SK-N-SH (cell line): Measurements from ENCODE around the gene R3HDML. TPM values are rescaled to one million over a fixed set of nuclear protein-coding genes. Genes with fewer than 3 reads are reported as not detected.

Experiments
- CTCF ChIA-PET: fragments of 300-600, 350-600 bp; formaldehyde crosslinking; extraction: SDS; loops from one replicate; lab custom pipeline; 2021; lab: Yijun Ruan, JAX
- POLR2A ChIA-PET: fragments of 350-600 bp; sonication (Branson Sonifier 250); formaldehyde crosslinking; extraction: SDS; loops from one replicate; lab custom pipeline; 2020; ENCODE audit warnings: antibody characterized with exemption, inconsistent platforms; lab: Yijun Ruan, JAX
- DNase-seq: peaks from one replicate; pipeline ENCODE4 v3.0.0; 2012
- H2AFZ ChIP-seq: fragments of 200-600 bp; sonication (generic); 2 replicates; pipeline ENCODE4 v1.8.1; 2016; ENCODE audit warnings: antibody characterized with exemption, mild to moderate bottlenecking, low read depth
- H3F3A ChIP-seq: fragments of 200-600 bp; sonication (generic); replicated peaks from 2 replicates; pipeline ENCODE3; 2016; ENCODE audit warnings: antibody characterized with exemption, mild to moderate bottlenecking; ENCODE audit not compliant: insufficient read depth
- H3K27ac ChIP-seq, 2 experiments: fragments of 200-500 bp in 1 of 2; fragments of 200-600 bp in 1 of 2; sonication (Bioruptor generic) in 1 of 2; sonication (generic), shearing (Covaris generic) in 1 of 2; 2 replicates each; pipeline versions ENCODE4 v1.5.1 to v1.6.1; 2014 to 2016; ENCODE audit warnings: low read depth in 2 of 2, inconsistent platforms in 1 of 2, low read length in 1 of 2, mild to moderate bottlenecking in 1 of 2, mixed read lengths in 1 of 2
- H3K27me3 ChIP-seq: fragments of 200-600 bp; sonication (generic), shearing (Covaris generic); 2 replicates; pipeline ENCODE4 v1.6.1; 2016; ENCODE audit warnings: mixed run types; ENCODE audit not compliant: insufficient read depth
- H3K36me3 ChIP-seq, 2 experiments: fragments of 200-500 bp in 1 of 2; fragments of 200-600 bp in 1 of 2; sonication (Bioruptor generic) in 1 of 2; sonication (generic) in 1 of 2; replicated peaks in 1 of 2; 2 replicates each; pipeline versions ENCODE3 to v1.5.1; 2014 to 2016; ENCODE audit warnings: low read length in 1 of 2, mild to moderate bottlenecking in 1 of 2; ENCODE audit not compliant: insufficient read depth in 2 of 2, control insufficient read depth in 1 of 2
- H3K4me1 ChIP-seq, 2 experiments: fragments of 200-500 bp in 1 of 2; fragments of 200-600 bp in 1 of 2; sonication (Bioruptor generic) in 1 of 2; sonication (generic), shearing (Covaris generic) in 1 of 2; 2 replicates each; pipeline versions ENCODE4 v1.5.1 to v1.6.1; 2014 to 2016; ENCODE audit warnings: low read depth in 1 of 2, low read length in 1 of 2, mixed run types in 1 of 2; ENCODE audit not compliant: insufficient read depth in 2 of 2, control insufficient read depth in 1 of 2
- H3K4me2 ChIP-seq: fragments of 200-600 bp; sonication (generic), shearing (Covaris generic); 2 replicates; pipeline ENCODE4 v1.6.1; 2017; ENCODE audit warnings: mixed run types
- H3K4me3 ChIP-seq, 2 experiments: fragments of 200-500 bp in 1 of 2; fragments of 200-600 bp in 1 of 2; sonication (Bioruptor generic) in 1 of 2; sonication (generic), shearing (Covaris generic) in 1 of 2; 2 replicates each; pipeline versions ENCODE4 v1.5.1 to v1.8.1; 2014 to 2016; ENCODE audit warnings: low read depth in 2 of 2, inconsistent platforms in 1 of 2, low read length in 1 of 2, mild to moderate bottlenecking in 1 of 2, mixed read lengths in 1 of 2, moderate library complexity in 1 of 2
- H3K79me2 ChIP-seq: fragments of 200-600 bp; sonication (generic); 2 replicates; pipeline ENCODE4 v1.8.1; 2017; ENCODE audit warnings: mild to moderate bottlenecking; ENCODE audit not compliant: insufficient read depth
- H3K9ac ChIP-seq: fragments of 200-600 bp; sonication (generic); 2 replicates; pipeline ENCODE4 v1.6.1; 2017; ENCODE audit warnings: mixed run types
- H3K9me2 ChIP-seq: fragments of 200-600 bp; sonication (generic); 2 replicates; pipeline ENCODE4 v1.6.1; 2017; ENCODE audit warnings: mixed run types
- H3K9me3 ChIP-seq: fragments of 200-600 bp; sonication (generic); 2 replicates; pipeline ENCODE4 v1.6.1; 2017; ENCODE audit warnings: mixed run types, mild to moderate bottlenecking, moderate library complexity
- H4K20me1 ChIP-seq: fragments of 200-600 bp; sonication (generic); 2 replicates; pipeline ENCODE4 v1.6.1; 2017; ENCODE audit warnings: mild to moderate bottlenecking, mixed run types; ENCODE audit not compliant: insufficient read depth
- EP300 ChIP-seq, 2 experiments: IDR thresholded peaks; 2 replicates each; pipeline versions ENCODE4 v1.4.0 to v1.6.1; 2012; ENCODE audit warnings: borderline replicate concordance in 1 of 2, low read depth in 1 of 2, low read length in 1 of 2
- EZH2phosphoT487 ChIP-seq: fragments of 200-600 bp; sonication (generic); IDR thresholded peaks from 2 replicates; pipeline ENCODE4 v1.6.1; 2017; ENCODE audit warnings: low read depth, mixed run types, mild to moderate bottlenecking, antibody characterized with exemption, moderate library complexity, borderline replicate concordance
- MAX ChIP-seq: IDR thresholded peaks from 2 replicates; pipeline ENCODE4 v1.4.0; 2012; ENCODE audit warnings: low read depth
- MXI1 ChIP-seq: IDR thresholded peaks from 2 replicates; pipeline ENCODE4 v1.6.1; 2012; ENCODE audit warnings: mild to moderate bottlenecking, low read depth, low read length, improper control_type of control experiment
- NRF1 ChIP-seq: IDR thresholded peaks from 2 replicates; pipeline ENCODE4 v1.6.1; 2012; ENCODE audit warnings: low read depth, mild to moderate bottlenecking, low read length
- RAD21 ChIP-seq: IDR thresholded peaks from 2 replicates; pipeline ENCODE4 v1.6.1; 2012; ENCODE audit warnings: mild to moderate bottlenecking, low read length
- RFX5 ChIP-seq: IDR thresholded peaks from 2 replicates; pipeline ENCODE4 v1.6.1; 2012; ENCODE audit warnings: mild to moderate bottlenecking, improper control_type of control experiment, low read length
- TCF12 ChIP-seq: IDR thresholded peaks from 2 replicates; pipeline ENCODE4 v1.4.0; 2012
- WGBS: methylation state at CpG from one replicate; pipeline ENCODE4 v1.1.6; 2017; ENCODE audit warnings: low lambda C conversion rate; 5-methylcytosine and 5-hydroxymethylcytosine counted together
- polyA plus RNA-seq, 3 experiments: library from polyadenylated mRNA; depleted of rRNA; stranded (reverse); fragments of >200 nt; gene quantifications; 2 replicates each; pipeline ENCODE4 v1.2.3, GENCODE V29; 2012

Gene R3HDML
- polyA plus RNA-seq, 1 of the 3 experiments (the other 2 are of a cell fraction) = not detected

- POLR2A ChIA-PET = no interaction called here
- TF ChIP-seq MAX = no peak
- no peak for TF ChIP-seq EP300 (IDR thresholded peaks at IDR 0.05; ENCODE audit: borderline replicate concordance in 1 of 2, low read depth in 1 of 2, low read length in 1 of 2)
- TF ChIP-seq TCF12 = no peak
- TF ChIP-seq, all 33 proteins: peak for 0
- no peaks in the 10 kb centered on the region for H3K9me3 ChIP-seq
- H3K4me2 ChIP-seq = no peak overlapping the region
- no peaks in the 10 kb centered on the region for H3F3A ChIP-seq
- no peaks in the 10 kb centered on the region for H3K36me3 ChIP-seq
- H4K20me1 ChIP-seq = no peaks in the 10 kb centered on the region
- WGBS = 63% methylated on average over 4 of the region's 4 CpGs
- CTCF ChIA-PET = interaction anchor here (1.0 to 2.6 kb wide), 3 partner anchors 15 to 55 kb away, joined by 3 to 17 read pairs (median 5); partner anchors contain the start of gene FITM2
- no peak overlapping the region for H3K4me3 ChIP-seq
- H3K4me1 ChIP-seq = no peaks in the 10 kb centered on the region
- H3K9ac ChIP-seq = no peak overlapping the region
- H2AFZ ChIP-seq = no peak overlapping the region
- H3K27me3 ChIP-seq = no peaks in the 10 kb centered on the region
- DNase-seq = no peak
- H3K79me2 ChIP-seq = no peaks in the 10 kb centered on the region
- no peaks in the 10 kb centered on the region for H3K9me2 ChIP-seq
- H3K27ac ChIP-seq = no peak overlapping the region
Measured at GRCh38 chr20:44328428-44328827, 8.4 kb upstream of the R3HDML start.

GRCh38 chr20:44331201-44331600, 5.6 kb upstream of the R3HDML start:
- H3K4me1 ChIP-seq = peaks cover 0 to 9% of the 10 kb centered on the region in 2 experiments; a peak in 1 of 4 replicates
- WGBS = 56% methylated on average over 2 of the region's 2 CpGs
- DNase-seq = no peak
- TF ChIP-seq NRF1 = no peak
- no peak for TF ChIP-seq RAD21
- no peak for TF ChIP-seq RFX5
- H3K27me3 ChIP-seq = no peaks in the 10 kb centered on the region
- H3K9ac ChIP-seq = no peak overlapping the region
- no peak overlapping the region for H3K27ac ChIP-seq
- no peaks in the 10 kb centered on the region for H3K79me2 ChIP-seq
- no peaks in the 10 kb centered on the region for H3K36me3 ChIP-seq
- H3K4me2 ChIP-seq = no peak overlapping the region
- H4K20me1 ChIP-seq = no peaks in the 10 kb centered on the region
- no peak overlapping the region for H3K4me3 ChIP-seq
- H3F3A ChIP-seq = no peaks in the 10 kb centered on the region
- ChIA-PET CTCF (interaction anchor here (1.2 to 3.6 kb wide), 3 partner anchors 12 to 114 kb away, joined by 3 to 12 read pairs (median 6); partner anchors contain the start of gene FITM2), POLR2A (no interaction called here)
- no peaks in the 10 kb centered on the region for H3K9me3 ChIP-seq
- no peaks in the 10 kb centered on the region for H3K9me2 ChIP-seq
- H2AFZ ChIP-seq = no peak overlapping the region

GRCh38 chr20:44334306-44334705, 2.5 kb upstream of the R3HDML start:
- H3K4me2 ChIP-seq = no peak overlapping the region
- no peaks in the 10 kb centered on the region for H4K20me1 ChIP-seq
- peaks cover 0 to 18% of the 10 kb centered on the region in 2 experiments; a peak in 1 of 4 replicates for H3K4me1 ChIP-seq
- TF ChIP-seq MXI1 (no peak), EZH2phosphoT487 (no peak)
- H3F3A ChIP-seq = no peaks in the 10 kb centered on the region
- no peak overlapping the region for H3K4me3 ChIP-seq
- H2AFZ ChIP-seq = no peak overlapping the region
- H3K27me3 ChIP-seq = no peaks in the 10 kb centered on the region
- H3K9me3 ChIP-seq = no peaks in the 10 kb centered on the region
- whole genome bisulfite sequencing = 30% methylated on average over 7 of the region's 8 CpGs
- H3K27ac ChIP-seq = no peak overlapping the region
- H3K36me3 ChIP-seq = no peaks in the 10 kb centered on the region
- POLR2A ChIA-PET = no interaction called here
- no peaks in the 10 kb centered on the region for H3K79me2 ChIP-seq
- no peaks in the 10 kb centered on the region for H3K9me2 ChIP-seq
- CTCF ChIA-PET = no interaction called here
- no peak overlapping the region for H3K9ac ChIP-seq
- no peak for DNase-seq
